Neural crest cell (in vitro differentiated cells): Measurements from ENCODE around the gene NDUFS8. TPM values are rescaled to one million over a fixed set of nuclear protein-coding genes. Genes with fewer than 3 reads are reported as not detected.

Source experiments
- DNase-seq: peaks from one replicate; pipeline ENCODE4 v3.0.0; 2021; ENCODE audit warnings: low read depth, mixed read lengths, low spot score
- H3K27ac Mint-ChIP-seq: one replicate; pipeline ENCODE4 v1.8.0; 2021; ENCODE audit warnings: mild to moderate bottlenecking, mixed read lengths; ENCODE audit not compliant: unreplicated experiment
- H3K27me3 Mint-ChIP-seq: 2 replicates; pipeline ENCODE4 v1.8.0; 2021; ENCODE audit warnings: low read depth, mild to moderate bottlenecking, mixed read lengths
- H3K36me3 Mint-ChIP-seq: 2 replicates; pipeline ENCODE4 v1.8.0; 2021; ENCODE audit warnings: low read depth, mild to moderate bottlenecking, mixed read lengths
- H3K4me1 Mint-ChIP-seq: 2 replicates; pipeline ENCODE4 v1.8.0; 2021; ENCODE audit warnings: mixed read lengths
- H3K4me3 Mint-ChIP-seq: one replicate; pipeline ENCODE4 v1.8.0; 2021; ENCODE audit warnings: mild to moderate bottlenecking, mixed read lengths
- H3K9me3 Mint-ChIP-seq: 2 replicates; pipeline ENCODE4 v1.8.0; 2021; ENCODE audit warnings: mixed read lengths
- total RNA-seq: library from RNA; stranded (reverse); gene quantifications from 2 replicates; pipeline ENCODE4 v1.2.1, GENCODE V29; 2021
- TF ChIP-seq, protein P1 (sequence below): fragments of 200-600 bp; sonication (generic); conservative IDR thresholded peaks from 2 replicates; pipeline ENCODE4 v1.5.0; 2021; ENCODE audit warnings: antibody characterized with exemption, mild to moderate bottlenecking

NDUFS8 gene
- total RNA-seq, 1 donor from 2014 or later = 150 TPM

DNA sequence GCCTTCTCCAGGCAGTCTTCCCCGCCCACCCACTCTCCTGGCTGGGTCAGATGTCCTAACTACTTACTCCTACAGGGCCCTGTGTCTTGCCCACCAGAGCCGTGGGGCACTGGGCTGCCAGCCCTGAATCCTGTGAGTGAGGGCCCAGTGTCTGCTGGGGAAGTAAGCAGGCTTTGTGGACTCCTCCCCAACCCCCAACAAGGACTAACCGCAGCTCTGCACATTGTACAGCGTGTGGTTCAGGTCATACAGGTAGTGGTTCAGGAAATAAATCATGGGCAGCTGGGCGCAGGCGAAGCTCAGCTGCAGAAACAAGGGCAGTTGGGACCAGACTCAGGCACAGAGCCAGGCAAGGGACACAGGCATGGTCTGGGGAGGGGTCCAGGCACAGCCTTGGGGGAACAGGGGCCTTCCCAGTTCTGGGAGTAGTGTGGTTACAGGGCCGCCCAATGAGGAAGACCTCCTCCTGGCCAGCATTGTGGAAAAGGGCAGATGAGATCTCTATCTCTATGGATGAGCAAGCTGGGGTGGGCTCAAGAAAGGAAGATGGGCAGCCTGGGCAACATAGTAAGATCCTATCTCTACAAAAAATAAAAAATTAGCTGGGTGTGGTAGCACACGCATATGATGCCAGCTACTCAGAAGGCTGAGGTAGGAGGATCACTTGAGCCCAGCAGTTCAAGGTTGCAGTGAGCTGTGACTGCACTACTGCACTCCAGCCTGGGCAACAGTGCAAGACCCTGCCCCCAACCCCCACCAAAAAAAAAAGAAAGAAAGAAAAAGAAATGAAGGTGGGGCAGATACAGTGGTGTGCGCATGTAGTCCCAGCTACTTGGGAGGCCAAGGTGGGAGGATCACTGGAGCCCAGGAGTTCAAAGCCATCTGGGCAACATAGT, 32.1 kb upstream of the NDUFS8 start:
- Mint-ChIP-seq H3K4me1 (peaks cover 10% of the 10 kb centered on the region), H3K4me3 (no peak overlapping the region), H3K27ac (no peak overlapping the region), H3K27me3 (peaks cover 28% of the 10 kb centered on the region), H3K36me3 (no peaks in the 10 kb centered on the region), H3K9me3 (no peaks in the 10 kb centered on the region)
- DNase-seq = no peak
- TF ChIP-seq, protein P1, sequence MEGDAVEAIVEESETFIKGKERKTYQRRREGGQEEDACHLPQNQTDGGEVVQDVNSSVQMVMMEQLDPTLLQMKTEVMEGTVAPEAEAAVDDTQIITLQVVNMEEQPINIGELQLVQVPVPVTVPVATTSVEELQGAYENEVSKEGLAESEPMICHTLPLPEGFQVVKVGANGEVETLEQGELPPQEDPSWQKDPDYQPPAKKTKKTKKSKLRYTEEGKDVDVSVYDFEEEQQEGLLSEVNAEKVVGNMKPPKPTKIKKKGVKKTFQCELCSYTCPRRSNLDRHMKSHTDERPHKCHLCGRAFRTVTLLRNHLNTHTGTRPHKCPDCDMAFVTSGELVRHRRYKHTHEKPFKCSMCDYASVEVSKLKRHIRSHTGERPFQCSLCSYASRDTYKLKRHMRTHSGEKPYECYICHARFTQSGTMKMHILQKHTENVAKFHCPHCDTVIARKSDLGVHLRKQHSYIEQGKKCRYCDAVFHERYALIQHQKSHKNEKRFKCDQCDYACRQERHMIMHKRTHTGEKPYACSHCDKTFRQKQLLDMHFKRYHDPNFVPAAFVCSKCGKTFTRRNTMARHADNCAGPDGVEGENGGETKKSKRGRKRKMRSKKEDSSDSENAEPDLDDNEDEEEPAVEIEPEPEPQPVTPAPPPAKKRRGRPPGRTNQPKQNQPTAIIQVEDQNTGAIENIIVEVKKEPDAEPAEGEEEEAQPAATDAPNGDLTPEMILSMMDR = no peak

DNA sequence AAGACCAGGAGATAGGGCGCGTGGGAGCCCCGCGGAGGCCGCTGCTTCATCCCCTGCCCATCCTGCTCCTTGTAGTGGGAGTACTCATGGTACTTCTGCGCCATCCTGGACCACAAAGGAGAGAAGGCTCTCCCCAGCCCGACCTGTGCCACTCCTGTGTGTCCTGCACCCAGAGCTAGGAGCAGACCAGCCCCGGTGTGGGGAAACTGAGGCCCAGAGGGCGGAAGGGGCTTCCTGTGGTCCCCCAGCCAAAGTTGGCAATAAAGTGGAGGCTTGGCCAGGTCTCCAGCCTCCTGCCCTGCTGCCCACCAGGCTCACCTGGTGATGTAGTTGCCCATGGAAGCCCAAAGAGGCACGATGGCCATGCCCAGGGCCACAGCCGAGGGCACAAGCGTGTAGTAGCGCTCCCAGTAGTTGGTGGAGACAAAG, 31.3 kb upstream of the NDUFS8 start:
- H3K4me1 Mint-ChIP-seq = peaks cover 10% of the 10 kb centered on the region
- no peaks in the 10 kb centered on the region for H3K9me3 Mint-ChIP-seq
- H3K36me3 Mint-ChIP-seq = no peaks in the 10 kb centered on the region
- H3K4me3 Mint-ChIP-seq = no peak overlapping the region
- no peak overlapping the region for H3K27ac Mint-ChIP-seq
- H3K27me3 Mint-ChIP-seq = peaks cover 24% of the 10 kb centered on the region
- no peak for DNase-seq
- TF ChIP-seq, protein P1 = no peak

DNA sequence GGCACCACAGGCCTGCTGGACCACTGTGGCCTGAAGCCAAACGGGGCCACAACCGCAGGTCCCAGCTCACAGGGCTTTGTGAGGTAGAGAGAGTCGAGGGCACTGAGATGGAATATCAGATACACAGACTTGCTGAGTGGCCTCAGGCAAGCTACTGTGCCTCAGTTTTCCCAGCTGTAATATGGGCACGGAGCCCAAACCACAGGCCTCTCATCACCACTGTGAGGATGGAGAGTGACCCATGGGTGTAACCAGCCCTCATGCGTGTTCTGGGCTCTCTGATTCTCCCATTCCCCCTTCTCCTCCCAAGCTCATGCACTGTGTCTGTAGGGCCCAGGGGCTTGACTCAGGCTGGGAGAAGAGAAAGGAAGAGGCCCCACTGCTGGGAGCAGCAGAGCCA, 30.8 kb upstream of the NDUFS8 start:
- TF ChIP-seq, protein P1 = no peak
- peaks cover 10% of the 10 kb centered on the region for H3K4me1 Mint-ChIP-seq
- H3K27ac Mint-ChIP-seq = no peak overlapping the region
- no peak for DNase-seq
- H3K27me3 Mint-ChIP-seq = peaks cover 26% of the 10 kb centered on the region
- no peaks in the 10 kb centered on the region for H3K9me3 Mint-ChIP-seq
- no peak overlapping the region for H3K4me3 Mint-ChIP-seq
- no peaks in the 10 kb centered on the region for H3K36me3 Mint-ChIP-seq

DNA sequence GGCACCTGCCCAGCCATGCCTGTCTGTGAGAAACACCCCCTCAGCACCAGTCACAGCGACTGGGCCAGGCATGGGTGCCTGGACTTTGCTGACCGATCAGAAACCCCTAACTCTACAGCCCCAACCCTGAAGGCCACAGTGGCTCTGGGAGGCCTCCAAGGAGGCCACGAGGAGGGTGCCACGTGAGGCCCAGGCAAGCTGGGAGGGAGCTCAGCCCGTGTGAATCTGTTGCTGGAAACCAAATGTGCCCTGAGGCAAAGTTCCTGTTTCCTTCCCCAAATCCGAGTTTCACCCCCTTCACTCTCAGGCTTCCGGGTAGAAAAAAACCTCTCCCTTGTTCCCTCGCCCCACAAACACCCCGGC, 27.9 kb upstream of the NDUFS8 start:
- peaks cover 39% of the 10 kb centered on the region for H3K27me3 Mint-ChIP-seq
- H3K4me1 Mint-ChIP-seq = peaks cover 4% of the 10 kb centered on the region
- TF ChIP-seq, protein P1 = no peak
- no peaks in the 10 kb centered on the region for H3K9me3 Mint-ChIP-seq
- peak overlapping the region; percentile 75 for H3K4me3 Mint-ChIP-seq
- H3K27ac Mint-ChIP-seq = no peak overlapping the region
- H3K36me3 Mint-ChIP-seq = no peaks in the 10 kb centered on the region
- DNase-seq = no peak

DNA sequence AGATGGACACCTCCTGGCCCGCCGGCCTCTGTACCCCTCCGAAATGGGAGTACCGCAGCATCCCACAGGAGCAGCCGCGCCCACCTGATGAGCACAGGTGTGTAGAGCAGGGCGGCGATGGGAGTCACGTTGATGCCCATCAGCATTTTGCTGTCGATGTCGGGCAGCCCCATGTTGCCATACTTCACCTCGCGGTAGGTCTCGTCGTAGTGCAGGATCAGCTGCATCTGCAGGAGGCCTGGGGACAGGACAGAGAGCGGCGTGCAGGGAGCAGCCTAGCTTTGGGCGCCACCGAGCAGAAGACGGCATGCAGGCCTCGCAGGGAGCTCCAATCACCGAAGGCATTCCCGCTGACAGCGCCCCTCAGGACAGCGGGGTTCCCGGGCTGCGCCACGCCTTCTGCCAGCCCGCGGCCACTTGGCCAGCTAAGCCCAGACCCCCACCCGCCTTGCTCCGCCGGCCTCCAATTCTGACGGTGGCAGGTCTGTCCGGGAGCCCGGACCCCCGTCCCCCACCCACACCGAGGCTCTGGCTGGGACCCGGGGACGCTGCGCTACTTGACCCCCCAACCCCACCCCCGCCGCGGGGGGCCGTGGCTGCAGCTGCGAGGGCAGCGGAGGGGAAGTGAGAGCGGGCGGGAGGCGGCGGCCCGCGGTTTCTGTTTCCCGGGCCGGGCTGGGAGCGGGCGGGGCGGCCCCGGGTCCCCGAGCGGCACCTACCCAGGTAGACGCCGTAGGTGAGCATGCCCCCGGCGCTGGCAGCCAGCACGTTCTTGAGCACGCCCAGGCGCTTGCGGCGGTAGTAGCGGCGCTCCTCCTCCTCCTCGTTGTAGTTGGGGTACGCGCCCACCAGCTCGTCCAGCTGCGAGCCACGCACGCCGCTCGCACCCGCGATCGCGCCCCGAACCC, 27.3 kb upstream of the NDUFS8 start:
- Mint-ChIP-seq H3K36me3 (no peaks in the 10 kb centered on the region), H3K4me3 (peak overlapping the region; percentile 75), H3K27me3 (peaks cover 39% of the 10 kb centered on the region), H3K9me3 (no peaks in the 10 kb centered on the region), H3K27ac (no peak overlapping the region), H3K4me1 (peaks cover 4% of the 10 kb centered on the region)
- no peak for DNase-seq
- TF ChIP-seq, protein P1 = no peak
